Heart left ventricle (tissue), 13 donors: ENCODE measurements around the gene MTMR2.

Experiments
- CTCF ChIP-seq, 12 donors: fragments of 200-600 bp; sonication (generic) in 4 of 12; IDR thresholded peaks; one replicate each; pipeline versions ENCODE4 v1.5.0 to v1.8.0; 2018 to 2022; ENCODE audit warnings: antibody characterized with exemption in 12 of 12, mild to moderate bottlenecking in 5 of 12
- POLR2A ChIP-seq, 2 donors: fragments of 450-650 bp; IDR thresholded peaks; one replicate each; pipeline ENCODE4 v1.6.1; 2017; ENCODE audit warnings: antibody characterized with exemption in 2 of 2, mild to moderate bottlenecking in 2 of 2, moderate library complexity in 2 of 2
- donor health status: ischemic (EF 13 %, LVEDD 7.1; RV severe dilation, severe dysfunction).
- donor health status: DM: no; HTN: yes; CAD: no.
- donor health status: DM: no; HTN: no; CAD: no.
- donor health status: ischemic (EF 25% LVEDD 6.9; RV normal size, moderate dysfunction).
- donor health status: ischemic (EF 25% LVEDD 5.7; RV mildly dilated, moderate dysfunction).
- donor health status: ischemic (EF 35%, LVEDD 5.7; RV mildly dilated, moderate dysfunction).
- donor health status: nonischemic (EF 11% LVEDD 7.7; RV severe dilation, severe dysfunction).
- donor health status: DM: yes; HTN: yes; CAD: no.
- donor health status: PGD.
- donor health status: ischemic (EF 29% LVEDD 5.4; RV normal size, mild dysfunction).
- donor health status: nonischemic (EF 23%, LVEDD 6.1; RV moderate dilation, normal function).

GRCh38 chr11:95922099-95922498 lies 1.8 kb downstream of the MTMR2 start:
- no peak for TF ChIP-seq CTCF (IDR thresholded peaks at IDR 0.05)
- TF ChIP-seq POLR2A (IDR thresholded peaks at IDR 0.05), result no peak
